HEK293 (cell line): ENCODE measurements around the gene CD84.

Experiments used
- CTCF ChIA-PET: fragments of 350-600 bp; formaldehyde crosslinking; extraction: SDS; loops from one replicate; lab custom pipeline; 2021; ENCODE audit warnings: antibody characterized with exemption; lab: Yijun Ruan, JAX
- POLR2A ChIA-PET: fragments of 300-600 bp; formaldehyde crosslinking; extraction: SDS; loops from one replicate; lab custom pipeline; 2020; ENCODE audit warnings: antibody characterized with exemption, inconsistent platforms; lab: Yijun Ruan, JAX
- H3K27ac ChIP-seq: fragments of 200-500 bp; sonication (Bioruptor generic); 2 replicates; pipeline ENCODE4 v1.5.1; 2014; ENCODE audit warnings: low read depth, low read length, control low read depth, inconsistent platforms; ENCODE audit errors: extremely low read depth
- H3K36me3 ChIP-seq, 2 experiments: fragments of 200-500 bp in 1 of 2; sonication (Bioruptor generic) in 1 of 2; 1 replicate in 1 of 2; 2 replicates in 1 of 2; pipeline ENCODE4 v1.5.1; 2014 to 2017; ENCODE audit warnings: inconsistent platforms in 2 of 2, low read length in 2 of 2; ENCODE audit not compliant: control insufficient read depth in 2 of 2, insufficient read depth in 1 of 2
- H3K4me1 ChIP-seq: fragments of 200-500 bp; sonication (Bioruptor generic); 2 replicates; pipeline ENCODE4 v1.5.1; 2014; ENCODE audit warnings: mild to moderate bottlenecking, low read length, inconsistent platforms; ENCODE audit not compliant: control insufficient read depth, insufficient read depth
- H3K4me3 ChIP-seq: 2 replicates; pipeline ENCODE4 v1.5.1; 2011; ENCODE audit warnings: low read depth, mild to moderate bottlenecking, control low read depth, low read length, moderate library complexity
- H3K9me3 ChIP-seq: fragments of 200-500 bp; sonication (Bioruptor generic); 2 replicates; pipeline ENCODE4 v1.5.1; 2014; ENCODE audit warnings: low read depth, low read length, inconsistent platforms; ENCODE audit not compliant: control insufficient read depth, insufficient read depth
- GLI4 ChIP-seq: fragments of 450-650 bp; formaldehyde crosslinking; IDR thresholded peaks from 2 replicates; pipeline ENCODE4 v1.5.1; 2016; ENCODE audit warnings: missing biosample characterization, missing genetic modification characterization
- GLIS1 ChIP-seq: fragments of 450-650 bp; formaldehyde crosslinking; IDR thresholded peaks from 2 replicates; pipeline ENCODE4 v1.5.1; 2016; ENCODE audit warnings: missing biosample characterization, missing genetic modification characterization
- KLF16 ChIP-seq: fragments of 450-650 bp; formaldehyde crosslinking; IDR thresholded peaks from 2 replicates; pipeline ENCODE4 v1.5.1; 2017; ENCODE audit warnings: missing biosample characterization, missing genetic modification characterization
- KLF8 ChIP-seq: fragments of 450-650 bp; formaldehyde crosslinking; IDR thresholded peaks from 2 replicates; pipeline ENCODE4 v1.5.1; 2016; ENCODE audit warnings: missing biosample characterization, missing genetic modification characterization
- MEIS1 ChIP-seq: sonication (generic); formaldehyde crosslinking; IDR thresholded peaks from 2 replicates; pipeline ENCODE4 v1.8.1; 2022; ENCODE audit warnings: missing genetic modification reagents, mild to moderate bottlenecking, borderline replicate concordance
- PRDM6 ChIP-seq: fragments of 450-650 bp; formaldehyde crosslinking; IDR thresholded peaks from 2 replicates; pipeline ENCODE4 v1.5.1; 2017; ENCODE audit warnings: missing biosample characterization, missing genetic modification characterization
- SP3 ChIP-seq: fragments of 450-650 bp; formaldehyde crosslinking; IDR thresholded peaks from 2 replicates; pipeline ENCODE4 v1.5.1; 2016; ENCODE audit warnings: missing biosample characterization, missing genetic modification characterization
- ZBTB17 ChIP-seq: fragments of 450-650 bp; formaldehyde crosslinking; IDR thresholded peaks from 2 replicates; pipeline ENCODE4 v1.5.1; 2016; ENCODE audit warnings: missing biosample characterization, missing genetic modification characterization
- ZNF10 ChIP-seq: fragments of 450-650 bp; formaldehyde crosslinking; IDR thresholded peaks from 2 replicates; pipeline ENCODE4 v1.5.1; 2017; ENCODE audit warnings: missing biosample characterization, missing genetic modification characterization
- ZNF121 ChIP-seq: fragments of 450-650 bp; formaldehyde crosslinking; IDR thresholded peaks from 2 replicates; pipeline ENCODE4 v1.5.1; 2016; ENCODE audit warnings: missing biosample characterization, missing genetic modification characterization
- ZNF221 ChIP-seq: fragments of 450-650 bp; formaldehyde crosslinking; IDR thresholded peaks from 2 replicates; pipeline ENCODE4 v1.5.1; 2017; ENCODE audit warnings: missing biosample characterization, missing genetic modification characterization, borderline replicate concordance
- ZNF223 ChIP-seq: fragments of 450-650 bp; formaldehyde crosslinking; IDR thresholded peaks from 2 replicates; pipeline ENCODE4 v1.5.1; 2016; ENCODE audit warnings: missing biosample characterization, missing genetic modification characterization
- ZNF354C ChIP-seq: fragments of 450-650 bp; formaldehyde crosslinking; IDR thresholded peaks from 2 replicates; pipeline ENCODE4 v1.5.1; 2016; ENCODE audit warnings: missing biosample characterization, missing genetic modification characterization, low read depth, borderline replicate concordance
- ZNF639 ChIP-seq: fragments of 450-650 bp; formaldehyde crosslinking; IDR thresholded peaks from 2 replicates; pipeline ENCODE4 v1.5.1; 2016; ENCODE audit warnings: missing biosample characterization, missing genetic modification characterization
- ZNF704 ChIP-seq: fragments of 450-650 bp; formaldehyde crosslinking; IDR thresholded peaks from 2 replicates; pipeline ENCODE4 v1.5.1; 2016; ENCODE audit warnings: missing biosample characterization, missing genetic modification characterization
- ZNF707 ChIP-seq: fragments of 450-650 bp; formaldehyde crosslinking; IDR thresholded peaks from 2 replicates; pipeline ENCODE4 v1.5.1; 2016; ENCODE audit warnings: missing biosample characterization, missing genetic modification characterization
- ZNF747 ChIP-seq: fragments of 450-650 bp; formaldehyde crosslinking; IDR thresholded peaks from 2 replicates; pipeline ENCODE4 v1.5.1; 2016; ENCODE audit warnings: missing biosample characterization, missing genetic modification characterization
- ZNF776 ChIP-seq: fragments of 450-650 bp; formaldehyde crosslinking; IDR thresholded peaks from 2 replicates; pipeline ENCODE4 v1.5.0; 2017; ENCODE audit warnings: missing biosample characterization, missing genetic modification characterization, borderline replicate concordance
- ZNF777 ChIP-seq: fragments of 450-650 bp; formaldehyde crosslinking; IDR thresholded peaks from 2 replicates; pipeline ENCODE4 v1.5.1; 2017; ENCODE audit warnings: missing biosample characterization, missing genetic modification characterization, borderline replicate concordance
- ZSCAN30 ChIP-seq: fragments of 450-650 bp; IDR thresholded peaks from 2 replicates; pipeline ENCODE4 v1.5.1; 2018; ENCODE audit warnings: missing biosample characterization, mild to moderate bottlenecking, missing genetic modification characterization, moderate library complexity
- TF ChIP-seq, protein P1 (sequence below): fragments of 450-650 bp; formaldehyde crosslinking; IDR thresholded peaks from 2 replicates; pipeline ENCODE4 v1.5.1; 2016; ENCODE audit warnings: missing biosample characterization, missing genetic modification characterization
- TF ChIP-seq, protein P2 (sequence below): fragments of 450-650 bp; IDR thresholded peaks from 2 replicates; pipeline ENCODE4 v1.5.1; 2018; ENCODE audit warnings: missing biosample characterization, mild to moderate bottlenecking, missing genetic modification characterization
- TF ChIP-seq, protein P3 (sequence below): fragments of 450-650 bp; formaldehyde crosslinking; IDR thresholded peaks from 2 replicates; pipeline ENCODE4 v1.5.0; 2017; ENCODE audit warnings: missing biosample characterization, missing genetic modification characterization, borderline replicate concordance

The CD84 gene

GRCh38 chr1:160590488-160590887 is 11.2 kb upstream of the CD84 start:
- POLR2A ChIA-PET, result no interaction called here
- TF ChIP-seq KLF8 (tag by site-specific recombination), result no peak
- TF ChIP-seq SP3, result no peak
- no peak for TF ChIP-seq ZNF704 (tag by site-specific recombination)
- no peak for TF ChIP-seq ZNF707 (tag by site-specific recombination)
- TF ChIP-seq ZNF221 (tag by site-specific recombination), result no peak
- TF ChIP-seq ZNF777, result no peak
- no peak for TF ChIP-seq ZNF121 (tag by site-specific recombination)
- no peak for TF ChIP-seq GLI4 (tag by site-specific recombination)
- no peak for TF ChIP-seq ZNF354C
- TF ChIP-seq ZSCAN30, result no peak
- no peak for TF ChIP-seq ZNF639 (tag by site-specific recombination)
- TF ChIP-seq GLIS1 (tag by site-specific recombination), result no peak
- TF ChIP-seq KLF16 (tag by site-specific recombination), result no peak
- H3K9me3 ChIP-seq, result no peaks in the 10 kb centered on the region
- CTCF ChIA-PET, result interaction anchor here (0.6 to 0.8 kb wide), 2 partner anchors 18 to 161 kb away, joined by 3 read pairs; no protein-coding TSS in a partner anchor
- no peak overlapping the region for H3K27ac ChIP-seq
- H3K4me1 ChIP-seq, result no peaks in the 10 kb centered on the region
- no peaks in the 10 kb centered on the region for H3K36me3 ChIP-seq
- H3K4me3 ChIP-seq, result no peak overlapping the region

DNA sequence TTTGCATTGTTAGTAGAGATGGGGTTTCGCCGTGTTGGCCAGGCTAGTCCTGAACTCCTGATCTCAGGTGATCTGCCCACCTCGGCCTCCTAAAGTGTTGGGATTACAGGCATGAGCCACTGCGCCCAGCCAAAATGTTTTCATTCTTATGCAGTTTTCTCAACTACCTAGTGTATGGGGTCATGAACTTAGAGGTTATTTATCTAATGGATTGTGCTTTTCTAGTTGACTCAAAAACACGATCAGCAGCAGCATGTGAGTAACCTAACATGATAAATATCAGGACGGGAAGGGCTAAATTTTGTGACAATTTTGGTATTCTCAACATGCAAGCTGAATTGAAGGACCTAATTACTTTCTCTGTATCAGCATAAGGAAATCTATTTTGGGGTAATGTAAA is 9.2 kb upstream of the CD84 start:
- no peak for TF ChIP-seq MEIS1 (CRISPR knock-in tag)
- no peak for TF ChIP-seq PRDM6
- Histone ChIP-seq H3K36me3 (no peaks in the 10 kb centered on the region), H3K9me3 (no peaks in the 10 kb centered on the region), H3K4me3 (no peak overlapping the region), H3K27ac (no peak overlapping the region), H3K4me1 (no peaks in the 10 kb centered on the region)
- CTCF ChIA-PET, result interaction anchor here (0.9 kb wide), 1 partner anchor 31 kb away, joined by 3 read pairs; no protein-coding TSS in a partner anchor
- POLR2A ChIA-PET, result no interaction called here

DNA sequence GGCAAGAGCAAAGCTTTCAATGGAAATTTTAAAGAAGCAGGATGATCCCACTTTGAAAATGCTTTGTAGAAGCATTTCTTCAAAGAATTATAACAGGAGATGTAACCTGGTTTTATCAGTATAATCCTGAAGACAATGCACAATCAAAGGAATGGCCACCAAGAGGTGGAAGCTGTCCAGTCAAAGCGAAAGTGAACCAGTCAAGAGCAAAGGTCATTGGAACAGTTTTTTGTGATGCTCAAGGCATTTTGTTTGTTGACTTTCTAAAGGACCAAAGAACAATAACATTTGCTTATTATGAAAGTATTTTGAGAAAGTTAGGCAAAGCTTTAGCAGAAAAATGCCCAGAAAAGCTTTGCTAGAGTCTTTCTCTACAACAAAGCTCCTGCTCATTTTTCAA is 5.5 kb upstream of the CD84 start:
- H3K27ac ChIP-seq, result no peak overlapping the region
- no peaks in the 10 kb centered on the region for H3K36me3 ChIP-seq
- H3K9me3 ChIP-seq, result no peaks in the 10 kb centered on the region
- ChIA-PET POLR2A (no interaction called here), CTCF (interaction anchor here (0.7 to 1.1 kb wide), 2 partner anchors 14 to 103 kb away, joined by 3 to 6 read pairs; no protein-coding TSS in a partner anchor)
- H3K4me1 ChIP-seq, result no peaks in the 10 kb centered on the region
- H3K4me3 ChIP-seq, result no peak overlapping the region
- TF ChIP-seq, protein P1, sequence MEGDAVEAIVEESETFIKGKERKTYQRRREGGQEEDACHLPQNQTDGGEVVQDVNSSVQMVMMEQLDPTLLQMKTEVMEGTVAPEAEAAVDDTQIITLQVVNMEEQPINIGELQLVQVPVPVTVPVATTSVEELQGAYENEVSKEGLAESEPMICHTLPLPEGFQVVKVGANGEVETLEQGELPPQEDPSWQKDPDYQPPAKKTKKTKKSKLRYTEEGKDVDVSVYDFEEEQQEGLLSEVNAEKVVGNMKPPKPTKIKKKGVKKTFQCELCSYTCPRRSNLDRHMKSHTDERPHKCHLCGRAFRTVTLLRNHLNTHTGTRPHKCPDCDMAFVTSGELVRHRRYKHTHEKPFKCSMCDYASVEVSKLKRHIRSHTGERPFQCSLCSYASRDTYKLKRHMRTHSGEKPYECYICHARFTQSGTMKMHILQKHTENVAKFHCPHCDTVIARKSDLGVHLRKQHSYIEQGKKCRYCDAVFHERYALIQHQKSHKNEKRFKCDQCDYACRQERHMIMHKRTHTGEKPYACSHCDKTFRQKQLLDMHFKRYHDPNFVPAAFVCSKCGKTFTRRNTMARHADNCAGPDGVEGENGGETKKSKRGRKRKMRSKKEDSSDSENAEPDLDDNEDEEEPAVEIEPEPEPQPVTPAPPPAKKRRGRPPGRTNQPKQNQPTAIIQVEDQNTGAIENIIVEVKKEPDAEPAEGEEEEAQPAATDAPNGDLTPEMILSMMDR (tag by site-specific recombination), result no peak
- TF ChIP-seq ZNF10 (tag by site-specific recombination) (no peak), ZNF747 (no peak), ZNF776 (no peak), ZBTB17 (tag by site-specific recombination) (no peak), KLF16 (tag by site-specific recombination) (no peak), ZNF223 (tag by site-specific recombination) (no peak), ZNF221 (tag by site-specific recombination) (no peak)
- TF ChIP-seq, protein P2, sequence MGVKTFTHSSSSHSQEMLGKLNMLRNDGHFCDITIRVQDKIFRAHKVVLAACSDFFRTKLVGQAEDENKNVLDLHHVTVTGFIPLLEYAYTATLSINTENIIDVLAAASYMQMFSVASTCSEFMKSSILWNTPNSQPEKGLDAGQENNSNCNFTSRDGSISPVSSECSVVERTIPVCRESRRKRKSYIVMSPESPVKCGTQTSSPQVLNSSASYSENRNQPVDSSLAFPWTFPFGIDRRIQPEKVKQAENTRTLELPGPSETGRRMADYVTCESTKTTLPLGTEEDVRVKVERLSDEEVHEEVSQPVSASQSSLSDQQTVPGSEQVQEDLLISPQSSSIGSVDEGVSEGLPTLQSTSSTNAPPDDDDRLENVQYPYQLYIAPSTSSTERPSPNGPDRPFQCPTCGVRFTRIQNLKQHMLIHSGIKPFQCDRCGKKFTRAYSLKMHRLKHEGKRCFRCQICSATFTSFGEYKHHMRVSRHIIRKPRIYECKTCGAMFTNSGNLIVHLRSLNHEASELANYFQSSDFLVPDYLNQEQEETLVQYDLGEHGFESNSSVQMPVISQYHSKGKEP, result no peak
- TF ChIP-seq, protein P3, sequence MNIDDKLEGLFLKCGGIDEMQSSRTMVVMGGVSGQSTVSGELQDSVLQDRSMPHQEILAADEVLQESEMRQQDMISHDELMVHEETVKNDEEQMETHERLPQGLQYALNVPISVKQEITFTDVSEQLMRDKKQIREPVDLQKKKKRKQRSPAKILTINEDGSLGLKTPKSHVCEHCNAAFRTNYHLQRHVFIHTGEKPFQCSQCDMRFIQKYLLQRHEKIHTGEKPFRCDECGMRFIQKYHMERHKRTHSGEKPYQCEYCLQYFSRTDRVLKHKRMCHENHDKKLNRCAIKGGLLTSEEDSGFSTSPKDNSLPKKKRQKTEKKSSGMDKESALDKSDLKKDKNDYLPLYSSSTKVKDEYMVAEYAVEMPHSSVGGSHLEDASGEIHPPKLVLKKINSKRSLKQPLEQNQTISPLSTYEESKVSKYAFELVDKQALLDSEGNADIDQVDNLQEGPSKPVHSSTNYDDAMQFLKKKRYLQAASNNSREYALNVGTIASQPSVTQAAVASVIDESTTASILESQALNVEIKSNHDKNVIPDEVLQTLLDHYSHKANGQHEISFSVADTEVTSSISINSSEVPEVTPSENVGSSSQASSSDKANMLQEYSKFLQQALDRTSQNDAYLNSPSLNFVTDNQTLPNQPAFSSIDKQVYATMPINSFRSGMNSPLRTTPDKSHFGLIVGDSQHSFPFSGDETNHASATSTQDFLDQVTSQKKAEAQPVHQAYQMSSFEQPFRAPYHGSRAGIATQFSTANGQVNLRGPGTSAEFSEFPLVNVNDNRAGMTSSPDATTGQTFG (tag by site-specific recombination), result no peak
